Measurements from ENCODE around the gene FEZF2.

The FEZF2 gene

GRCh38 chr3:62372621-62373041 lies 719 bp downstream of the FEZF2 start:
- DNase-seq (ENCODE audit: low spot score): no peak

DNA sequence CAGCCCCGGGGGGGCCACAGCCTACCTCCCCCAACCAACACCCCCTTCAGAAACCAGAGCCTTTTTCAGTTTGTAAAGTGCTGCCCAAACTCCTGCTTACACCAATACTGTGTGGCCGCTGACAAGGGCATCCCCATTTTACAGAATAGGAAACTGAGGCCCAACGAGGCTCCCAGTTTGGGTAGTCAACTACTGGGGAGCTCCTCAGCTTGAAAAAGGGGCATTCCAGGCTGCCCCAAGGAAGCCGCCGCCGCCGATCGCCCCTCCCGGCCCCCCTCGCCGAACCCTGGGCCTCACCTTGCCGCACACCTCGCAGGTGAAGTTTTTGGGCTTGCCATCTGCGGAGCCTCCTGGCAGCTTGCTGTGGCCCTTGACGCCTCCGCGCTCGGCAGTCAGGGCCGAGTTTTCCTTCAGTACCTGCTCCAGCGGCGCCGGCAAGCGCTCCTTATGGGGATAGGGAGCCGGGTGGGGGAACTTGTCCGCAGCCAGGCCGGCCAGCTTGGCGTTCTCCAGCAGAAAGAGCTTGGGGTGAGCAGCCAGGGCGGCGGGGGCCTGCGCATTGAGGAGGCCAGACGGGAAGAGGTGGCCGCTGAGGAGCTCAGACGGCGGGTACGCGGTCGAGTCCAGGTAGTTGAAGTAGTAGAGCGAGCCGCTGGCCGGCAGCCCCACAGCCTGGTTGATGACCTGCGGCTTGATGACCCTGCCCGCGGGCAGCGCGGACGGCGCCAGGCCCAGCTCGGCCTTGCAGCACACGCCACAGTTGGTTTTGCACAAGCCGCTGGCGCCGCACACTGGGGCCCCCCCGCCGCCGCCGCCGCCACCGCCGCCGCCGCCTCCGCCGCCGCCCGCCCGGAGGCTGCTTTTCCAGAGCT lies 1.4 kb downstream of the FEZF2 start:
- DNase-seq (ENCODE audit: low spot score): no peak

DNA sequence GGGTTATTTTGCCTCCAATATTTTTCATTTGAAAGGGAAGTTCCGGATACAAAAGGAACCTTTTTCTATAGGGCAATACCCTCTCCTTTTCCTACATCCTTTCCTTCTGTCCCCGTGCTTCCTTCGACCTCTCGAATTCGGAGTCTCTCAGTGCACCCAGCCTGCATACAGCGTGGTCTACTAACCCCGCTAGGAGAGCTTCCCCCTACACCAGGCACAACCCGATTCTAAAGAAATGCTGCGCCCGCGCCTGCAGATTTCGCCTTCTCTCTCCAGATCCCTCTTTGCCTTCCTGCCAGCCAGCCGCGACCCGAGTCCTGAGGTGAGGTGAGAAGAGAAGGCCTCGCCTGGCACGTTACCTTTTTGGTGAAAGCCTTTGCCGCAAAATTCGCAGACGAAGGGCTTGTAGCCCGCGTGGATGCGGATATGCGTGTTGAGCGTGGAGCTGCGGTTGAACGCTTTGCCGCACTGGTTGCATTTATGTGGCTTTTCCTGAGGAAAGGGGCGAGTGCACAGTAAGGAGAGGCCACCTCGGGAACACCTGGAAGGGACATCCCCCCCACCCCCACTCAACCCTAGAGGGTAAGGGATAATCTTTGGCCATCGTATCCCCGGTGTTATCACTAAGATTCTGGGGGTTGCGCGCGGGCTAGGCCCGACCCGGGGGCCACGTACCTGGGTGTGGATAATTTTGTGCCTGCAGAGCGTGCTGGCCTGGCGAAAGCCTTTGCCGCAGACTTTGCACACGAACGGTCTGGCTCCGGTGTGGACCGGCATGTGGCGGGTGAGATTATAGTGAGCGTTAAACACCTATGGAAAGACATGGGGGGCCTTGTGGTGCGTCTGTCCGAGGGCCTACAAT lies 2.3 kb downstream of the FEZF2 start:
- no peak for DNase-seq (ENCODE audit: low spot score)

DNA sequence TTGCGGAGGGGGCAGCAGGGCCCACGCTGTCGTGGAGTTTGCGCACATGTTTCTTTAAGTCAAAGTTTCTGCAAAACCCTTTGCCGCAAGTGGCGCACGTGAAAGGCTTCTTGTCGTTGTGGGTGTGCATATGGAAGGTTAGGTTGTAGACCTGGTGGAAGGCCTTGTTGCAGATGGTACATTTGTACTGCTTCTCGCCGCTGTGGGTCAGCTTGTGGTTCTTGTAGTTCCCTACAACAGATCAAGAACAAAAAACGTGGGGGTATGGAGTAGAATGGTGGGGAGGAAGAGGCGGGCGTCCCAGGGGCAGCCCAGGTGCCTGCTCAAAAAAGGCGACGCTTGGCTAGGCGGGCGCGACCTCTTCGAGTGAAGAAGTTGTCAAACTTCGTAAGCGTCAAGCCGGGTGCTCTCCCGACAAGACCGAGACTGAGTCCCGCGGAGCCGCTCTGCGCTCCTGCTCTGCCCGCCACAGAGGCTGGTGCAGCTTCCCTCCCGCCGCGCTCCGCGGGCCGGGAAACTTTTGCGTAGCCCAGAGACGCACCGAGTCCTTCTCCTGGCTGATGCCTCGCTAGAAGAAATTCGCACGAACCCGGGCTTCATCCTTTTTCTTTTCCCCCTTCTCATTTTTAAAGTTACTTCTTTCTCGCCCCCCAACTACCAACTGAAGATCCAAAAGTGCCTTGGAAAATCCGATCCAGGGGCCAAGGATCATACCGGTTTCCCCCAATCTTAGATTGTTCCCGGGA lies 3.1 kb downstream of the FEZF2 start:
- no peak for DNase-seq (ENCODE audit: low spot score)

DNA sequence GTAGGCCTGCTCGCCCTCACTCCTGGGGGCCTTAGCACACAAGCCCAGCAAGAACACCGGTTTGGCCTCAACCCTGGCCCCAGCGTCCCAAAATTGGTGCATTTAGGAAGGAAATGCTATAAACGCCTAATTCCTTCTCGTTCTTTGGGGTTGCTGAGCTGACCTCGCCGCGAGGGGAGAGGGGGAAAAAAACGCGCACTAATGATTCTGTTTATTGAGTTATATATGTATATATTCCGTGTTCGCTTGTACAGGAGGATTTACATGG lies 3.9 kb downstream of the FEZF2 start:
- DNase-seq (ENCODE audit: low spot score): no peak

GRCh38 chr3:62368705-62369475 lies 4.5 kb downstream of the FEZF2 start:
- DNase-seq (ENCODE audit: low spot score): no peak

DNA sequence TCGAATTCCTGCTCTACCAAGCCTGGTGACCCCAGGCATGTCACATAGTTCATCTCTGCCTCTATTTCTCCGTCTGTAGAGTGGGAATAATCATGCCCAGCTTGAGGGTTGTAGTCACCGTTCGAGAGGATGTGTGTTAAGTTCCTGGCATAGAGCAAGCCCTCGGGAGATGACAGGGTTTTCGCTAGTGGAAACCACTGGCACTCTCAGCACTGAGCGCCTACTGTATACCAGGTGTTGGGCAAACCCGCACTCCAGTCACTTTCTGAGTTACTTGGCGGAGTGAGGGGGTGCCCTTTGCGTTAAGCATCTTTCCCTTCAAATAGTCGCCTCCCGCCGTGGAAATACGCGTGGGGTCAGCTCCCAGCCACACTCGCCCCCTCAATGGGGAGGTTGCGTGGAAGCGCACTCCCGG lies 5.1 kb downstream of the FEZF2 start:
- DNase-seq (ENCODE audit: low spot score): no peak

DNA sequence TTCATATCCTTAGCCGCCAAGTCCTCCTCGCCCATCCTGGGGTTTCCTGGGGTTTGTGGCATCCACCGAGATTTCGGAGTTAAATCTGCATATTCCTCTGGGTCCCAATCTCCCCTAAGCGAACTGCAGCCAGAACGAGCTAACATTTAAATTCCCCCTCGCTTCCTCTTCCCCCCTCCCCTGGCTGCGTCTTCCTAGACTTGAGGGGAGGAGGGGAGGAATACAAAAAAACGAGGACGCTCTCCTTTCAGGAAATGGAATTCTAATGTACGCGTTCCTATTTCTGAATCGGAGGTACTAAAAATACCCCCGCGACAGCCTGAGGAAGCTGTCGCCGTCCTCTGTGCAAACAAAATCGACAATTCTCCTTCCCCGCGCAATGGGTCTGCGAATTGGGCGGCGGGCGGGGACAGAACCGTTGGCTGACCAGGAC lies 5.6 kb downstream of the FEZF2 start:
- DNase-seq (ENCODE audit: low spot score): no peak

DNA sequence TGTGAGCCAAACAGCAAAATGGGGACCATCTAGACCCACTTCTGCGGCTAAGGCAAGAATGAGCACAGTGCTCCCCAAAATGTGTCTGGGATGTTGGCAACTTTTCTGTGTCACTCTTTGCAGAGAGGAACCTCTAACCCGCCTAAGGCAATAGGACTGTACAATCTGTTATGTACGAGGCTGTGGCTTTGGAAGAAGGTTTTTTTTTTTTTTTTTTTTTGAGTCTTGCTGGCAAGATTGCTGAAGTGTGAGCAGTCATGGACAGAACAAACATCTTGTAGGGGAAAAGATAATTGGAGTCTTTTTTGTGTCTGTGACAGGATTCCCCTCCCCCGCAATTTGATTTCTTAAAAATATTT lies 7.2 kb downstream of the FEZF2 start:
- no peak for DNase-seq (ENCODE audit: low spot score)

- no peak for DNase-seq (ENCODE audit: low spot score)
Observed at GRCh38 chr3:62365391-62366125, 7.8 kb downstream of the FEZF2 start.

- no peak for DNase-seq (ENCODE audit: low spot score)
Observed at GRCh38 chr3:62364191-62364590, 9.2 kb downstream of the FEZF2 start.

- DNase-seq (ENCODE audit: low spot score): no peak
Observed at GRCh38 chr3:62363275-62363674, 10.1 kb downstream of the FEZF2 start.

- DNase-seq (ENCODE audit: low spot score): no peak
Observed at GRCh38 chr3:62361824-62362223, 11.5 kb downstream of the FEZF2 start.

GRCh38 chr3:62361261-62361660 lies 12.1 kb downstream of the FEZF2 start:
- no peak for DNase-seq (ENCODE audit: low spot score)

DNA sequence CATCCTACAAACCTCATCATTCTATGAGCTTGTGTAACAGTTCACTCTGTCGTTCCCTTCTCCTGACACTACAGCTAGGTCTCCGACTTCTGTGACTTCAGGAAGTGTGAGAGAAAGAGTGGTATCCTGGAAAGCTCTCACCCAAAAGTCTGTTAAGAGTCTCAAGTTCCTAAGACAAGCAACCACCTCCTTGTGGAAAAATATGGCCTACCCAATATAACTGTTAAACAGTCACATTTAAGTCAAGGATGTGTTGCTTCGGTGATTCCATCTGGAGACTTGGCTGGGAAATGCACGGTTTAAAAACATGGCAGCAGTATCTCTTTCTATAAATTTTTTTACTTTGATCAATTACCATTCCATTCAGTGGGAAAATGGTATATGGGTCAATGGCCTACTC lies 13.8 kb downstream of the FEZF2 start:
- DNase-seq (ENCODE audit: low spot score): no peak

DNA sequence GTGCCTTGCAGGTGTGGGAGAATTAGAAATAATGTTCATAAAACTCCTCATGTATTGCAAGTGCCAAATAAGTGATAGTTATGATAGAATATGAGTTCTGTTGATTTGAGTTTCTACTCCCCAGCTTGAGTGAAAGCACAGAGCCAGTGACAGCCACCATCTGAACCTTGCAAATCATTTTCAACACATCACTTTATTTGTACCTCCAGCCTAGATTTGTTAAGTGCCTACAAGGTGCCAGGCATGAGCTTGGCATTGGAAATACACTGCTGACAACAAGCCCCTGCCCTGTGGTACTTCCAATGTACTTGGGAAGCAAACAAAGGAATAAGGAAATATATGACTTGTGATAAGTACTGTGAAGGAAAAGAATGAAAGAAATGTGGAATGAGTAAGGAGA lies 17.0 kb downstream of the FEZF2 start:
- DNase-seq (ENCODE audit: low spot score): no peak

DNA sequence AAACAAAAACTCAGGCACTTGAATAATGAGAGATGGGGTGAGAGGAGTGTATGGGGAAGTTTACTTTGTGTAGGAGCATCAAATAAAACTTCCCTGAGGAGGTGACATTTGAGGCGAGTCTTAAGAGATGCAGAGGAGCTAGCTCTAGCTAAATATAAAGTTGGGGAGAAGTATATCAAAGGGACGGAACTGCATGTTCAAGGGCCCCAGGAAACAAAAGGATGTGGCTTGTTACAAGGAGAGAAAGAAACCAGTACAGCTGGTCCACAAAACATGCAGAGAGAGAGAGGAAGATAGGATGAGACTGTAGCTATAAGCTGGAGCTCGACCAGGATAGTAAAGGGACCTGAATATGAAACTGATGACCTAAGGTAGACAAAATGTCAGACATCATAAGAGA lies 17.6 kb downstream of the FEZF2 start:
- no peak for DNase-seq (ENCODE audit: low spot score)

- no peak for DNase-seq (ENCODE audit: low spot score)
Observed at GRCh38 chr3:62343755-62344154, 29.6 kb downstream of the FEZF2 start.

- DNase-seq (ENCODE audit: low spot score): no peak
Observed at GRCh38 chr3:62335196-62335595, 38.2 kb downstream of the FEZF2 start.

DNA sequence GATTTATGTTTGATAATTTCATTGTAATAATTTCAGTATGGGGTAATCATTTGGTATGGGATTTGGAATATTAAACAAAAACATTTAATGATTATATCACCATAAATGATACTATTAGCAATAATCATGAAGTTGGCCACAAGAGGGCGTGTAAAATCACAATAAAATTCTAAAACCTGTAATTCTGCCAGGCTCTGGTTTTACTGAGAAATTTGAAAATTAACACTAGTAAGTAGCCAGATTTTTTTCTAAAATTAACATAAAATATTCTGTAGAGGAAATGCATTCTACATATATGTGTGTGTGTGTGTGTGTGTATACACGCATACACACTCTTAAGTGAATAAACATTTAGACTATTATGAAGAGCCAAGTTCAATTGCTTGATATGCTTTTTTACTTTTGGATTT lies 40.5 kb downstream of the FEZF2 start:
- DNase-seq (ENCODE audit: low spot score): no peak

- no peak for DNase-seq (ENCODE audit: low spot score)
Observed at GRCh38 chr3:62332017-62332416, 41.3 kb downstream of the FEZF2 start.
